HG03520 (cell line): Measurements from ENCODE around the gene INSRR.

Experiments
- ATAC-seq: cut with Tn5 transposase; IDR thresholded peaks from one replicate; pipeline ENCODE4 v1.9.1; 2021; ENCODE audit warnings: mild to moderate bottlenecking, moderate library complexity; ENCODE audit not compliant: unreplicated experiment

Gene INSRR

GRCh38 chr1:156894711-156895454 lies 36.0 kb upstream of the INSRR start:
- ATAC-seq = no peak

- ATAC-seq = no peak
Measured at GRCh38 chr1:156894001-156894400, 35.1 kb upstream of the INSRR start.

GRCh38 chr1:156893048-156893953 lies 34.4 kb upstream of the INSRR start, which contains the start of gene PEAR1:
Gene PEAR1, plus strand, starts transcription at chr1:156893718. Its CDS starts 10,209 bp downstream, at chr1:156903927.
- ATAC-seq = no peak

- no peak for ATAC-seq
Measured at GRCh38 chr1:156892190-156893047, 33.5 kb upstream of the INSRR start.

GRCh38 chr1:156889802-156890580 lies 31.1 kb upstream of the INSRR start:
- no peak for ATAC-seq

GRCh38 chr1:156887734-156888133 lies 28.8 kb upstream of the INSRR start:
- no peak for ATAC-seq

GRCh38 chr1:156887317-156887716 lies 28.4 kb upstream of the INSRR start:
- no peak for ATAC-seq

- no peak for ATAC-seq
Measured at GRCh38 chr1:156886583-156887281, 27.8 kb upstream of the INSRR start.

GRCh38 chr1:156885880-156886355 lies 27.0 kb upstream of the INSRR start:
- ATAC-seq = no peak

GRCh38 chr1:156885314-156885713 lies 26.4 kb upstream of the INSRR start:
- ATAC-seq = no peak

GRCh38 chr1:156884560-156885184 lies 25.8 kb upstream of the INSRR start:
- ATAC-seq = no peak

- ATAC-seq = no peak
Measured at GRCh38 chr1:156883919-156884318, 25.0 kb upstream of the INSRR start.

- no peak for ATAC-seq
Measured at GRCh38 chr1:156882543-156882942, 23.6 kb upstream of the INSRR start.

GRCh38 chr1:156881663-156882062 lies 22.7 kb upstream of the INSRR start:
- ATAC-seq = no peak

GRCh38 chr1:156881101-156881500 lies 22.2 kb upstream of the INSRR start:
- no peak for ATAC-seq

- ATAC-seq = no peak
Measured at GRCh38 chr1:156880473-156880872, 21.6 kb upstream of the INSRR start.

- ATAC-seq = no peak
Measured at GRCh38 chr1:156879876-156880275, 21.0 kb upstream of the INSRR start.

- ATAC-seq = no peak
Measured at GRCh38 chr1:156877433-156878170, 18.7 kb upstream of the INSRR start.
